Ishikawa (cell line): ENCODE measurements around the gene IGFALS.

Source experiments
- CEBPB ChIP-seq: IDR thresholded peaks from 2 replicates; pipeline ENCODE4 v1.6.1; 2012
- EP300 ChIP-seq: IDR thresholded peaks from 2 replicates; pipeline ENCODE4 v1.6.1; 2012; ENCODE audit warnings: borderline replicate concordance
- MAX ChIP-seq: IDR thresholded peaks from 2 replicates; pipeline ENCODE4 v1.6.1; 2012
- NFIC ChIP-seq: IDR thresholded peaks from 2 replicates; pipeline ENCODE4 v1.6.1; 2012
- RAD21 ChIP-seq: IDR thresholded peaks from 2 replicates; pipeline ENCODE4 v1.6.1; 2012; ENCODE audit warnings: low read depth
- TAF1 ChIP-seq: IDR thresholded peaks from 2 replicates; pipeline ENCODE4 v1.6.1; 2012; ENCODE audit warnings: low read depth, mild to moderate bottlenecking
- YY1 ChIP-seq: IDR thresholded peaks from 2 replicates; pipeline ENCODE4 v1.6.1; 2012; ENCODE audit warnings: low read depth
- ZBTB7A ChIP-seq: IDR thresholded peaks from 2 replicates; pipeline ENCODE4 v1.6.1; 2012; ENCODE audit warnings: low read depth

GRCh38 chr16:1752853-1753252 is 40.7 kb downstream of the IGFALS start:
- TF ChIP-seq RAD21: no peak
- TF ChIP-seq YY1: no peak
- no peak for TF ChIP-seq CEBPB
- TF ChIP-seq TAF1: no peak
- TF ChIP-seq MAX: no peak
- no peak for TF ChIP-seq EP300
- no peak for TF ChIP-seq ZBTB7A
- no peak for TF ChIP-seq NFIC
